GM20431 (cell line): Measurements from ENCODE around the gene PARVA.

ENCODE experiments used
- in situ Hi-C: fragments of 300-500 bp; cut with MseI, MboI; formaldehyde crosslinking; loops from one replicate; pipeline ENCODE4 v1.15.0; 2020; ENCODE audit warnings: low sequenced_read_pairs; ENCODE audit not compliant: unreplicated experiment

The PARVA gene

DNA sequence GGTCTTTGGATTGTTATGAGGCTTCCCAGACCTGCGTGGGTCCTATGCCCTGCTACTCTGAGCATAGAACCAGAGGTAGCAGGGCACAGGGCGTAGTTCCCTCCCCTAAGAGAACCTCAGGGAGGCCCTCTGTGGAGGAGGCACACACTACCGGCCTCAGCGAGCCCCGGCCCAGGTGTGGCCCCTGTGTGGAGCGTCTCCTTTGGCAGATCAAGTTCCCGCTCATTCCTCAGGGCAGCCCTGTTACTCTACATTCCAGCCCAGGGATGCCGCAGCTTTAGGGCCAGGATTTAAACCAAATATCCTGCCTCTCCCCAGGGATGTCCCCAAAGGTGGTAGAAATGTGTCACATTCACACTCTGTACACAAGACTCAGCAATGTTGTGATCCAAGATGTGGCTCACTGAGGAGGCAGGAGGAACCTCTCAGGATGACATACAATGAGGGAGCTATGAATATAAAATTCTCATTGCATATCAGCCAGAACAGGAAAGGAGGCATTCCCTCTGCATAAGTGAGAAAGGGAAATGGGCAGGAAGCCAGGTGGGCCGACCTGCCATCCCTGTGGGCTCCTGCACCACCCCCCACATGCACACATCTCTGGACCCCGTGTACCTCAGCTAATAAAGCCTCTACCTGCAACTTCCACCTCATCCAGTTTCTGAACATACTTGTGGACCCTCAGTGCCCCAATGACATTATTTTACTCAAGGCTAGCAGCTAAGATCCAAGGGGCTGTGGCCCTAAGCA is 165.0 kb downstream of the PARVA start:
- in situ Hi-C loops: no loop called here

- in situ Hi-C loops: no loop called here
These were observed 166.4 kb downstream of the PARVA start for GRCh38 chr11:12543596-12544415.

GRCh38 chr11:12544986-12545775 is 167.8 kb downstream of the PARVA start:
- in situ Hi-C loops: no loop called here

- in situ Hi-C loops: no loop called here
These were observed 168.8 kb downstream of the PARVA start for GRCh38 chr11:12546122-12546521.

DNA sequence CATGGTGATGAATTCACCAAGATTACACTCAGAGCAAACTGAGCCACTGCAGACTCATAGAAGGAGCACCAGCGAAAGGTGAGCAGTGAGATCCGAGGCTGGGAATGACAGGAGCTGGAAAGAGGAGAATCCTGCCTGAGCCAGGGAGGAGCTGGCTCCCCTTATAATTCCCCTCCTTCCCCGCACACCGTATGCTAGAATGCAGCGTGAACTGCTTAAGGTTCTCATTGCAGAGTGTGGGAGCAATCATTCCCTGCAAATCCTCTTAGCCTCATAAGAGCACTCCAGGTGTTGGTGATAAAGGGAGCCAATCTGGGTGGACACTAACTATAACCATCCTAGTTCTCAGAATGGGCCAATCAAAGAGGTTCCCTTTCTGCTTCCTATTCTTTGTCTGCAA is 169.3 kb downstream of the PARVA start:
- in situ Hi-C loops: no loop called here

DNA sequence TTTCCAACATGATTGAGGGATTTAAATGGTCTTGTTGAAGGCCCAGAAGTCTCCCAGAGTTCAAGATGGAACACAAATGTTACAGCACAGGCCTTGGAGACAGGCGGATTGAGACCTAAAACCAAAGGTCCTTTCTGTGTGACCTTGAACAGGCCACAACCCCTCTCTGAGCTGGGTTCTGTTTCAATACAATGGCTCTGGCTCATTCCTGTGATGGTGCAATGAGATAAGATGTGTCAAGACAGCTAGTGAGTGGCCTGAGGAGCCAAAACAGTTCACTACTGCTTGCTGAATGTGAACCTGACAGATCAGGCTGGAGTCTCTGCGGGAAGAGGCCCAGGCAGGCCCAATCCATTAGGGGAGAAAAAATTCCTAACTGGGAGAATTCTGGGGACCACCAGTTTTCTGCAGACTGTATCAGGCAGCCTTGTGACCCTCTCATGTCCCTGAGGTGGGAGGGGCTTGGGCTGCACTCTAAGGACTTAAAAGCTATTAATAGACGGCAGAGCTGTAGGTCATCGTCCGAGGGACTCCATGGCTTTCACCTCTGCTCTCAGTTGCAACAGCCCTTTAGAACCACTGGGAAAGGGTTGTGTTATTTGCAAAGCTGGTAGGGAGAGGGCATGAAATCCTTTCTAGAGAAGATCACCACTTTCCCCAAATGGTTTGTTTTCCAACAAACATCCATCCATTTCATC is 170.7 kb downstream of the PARVA start:
- in situ Hi-C loops: no loop called here

GRCh38 chr11:12552692-12553091 is 175.3 kb downstream of the PARVA start:
- in situ Hi-C loops: no loop called here

- in situ Hi-C loops: no loop called here
These were observed 176.8 kb downstream of the PARVA start for GRCh38 chr11:12554122-12554521.

GRCh38 chr11:12556155-12556554 is 178.8 kb downstream of the PARVA start:
- in situ Hi-C loops: no loop called here

GRCh38 chr11:12556788-12557384 is 179.5 kb downstream of the PARVA start:
- in situ Hi-C loops: no loop called here

DNA sequence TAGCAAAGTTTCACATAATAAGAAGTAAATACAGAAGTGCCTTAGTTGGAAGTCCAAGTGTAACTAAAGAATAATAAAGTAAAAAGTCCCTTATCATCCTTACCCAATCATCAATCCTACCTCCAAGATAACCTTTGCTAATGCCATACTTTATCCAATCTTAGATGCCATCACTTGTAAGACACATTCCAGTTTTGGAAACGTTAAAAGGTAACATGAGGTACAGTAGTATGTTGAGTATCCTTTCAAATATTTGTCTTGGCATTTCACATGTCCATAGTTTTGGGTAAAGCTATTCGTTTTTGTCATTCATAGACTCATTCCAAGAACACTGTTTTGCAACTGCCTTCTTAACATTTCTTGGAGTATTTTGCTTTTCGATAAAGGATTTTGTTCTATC is 181.6 kb downstream of the PARVA start:
- in situ Hi-C loops: no loop called here

DNA sequence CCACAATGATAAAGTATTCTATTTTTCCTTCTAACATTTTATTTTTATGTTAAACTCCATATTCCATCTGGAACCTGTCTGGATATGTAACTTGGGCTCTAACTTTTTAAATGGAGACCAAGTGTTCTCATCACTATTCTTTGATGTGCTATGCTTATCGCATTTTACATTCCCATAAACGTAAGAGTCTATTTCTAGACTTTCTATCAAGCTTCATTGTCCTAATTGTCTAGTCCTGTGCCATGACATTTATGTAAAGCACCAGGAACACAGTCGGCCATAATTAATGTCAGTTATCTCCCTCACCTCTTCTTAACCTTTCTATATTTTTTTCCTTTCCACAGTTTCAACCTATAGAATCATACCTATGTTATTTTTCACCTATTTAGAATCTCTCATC is 183.0 kb downstream of the PARVA start:
- in situ Hi-C loops: no loop called here

DNA sequence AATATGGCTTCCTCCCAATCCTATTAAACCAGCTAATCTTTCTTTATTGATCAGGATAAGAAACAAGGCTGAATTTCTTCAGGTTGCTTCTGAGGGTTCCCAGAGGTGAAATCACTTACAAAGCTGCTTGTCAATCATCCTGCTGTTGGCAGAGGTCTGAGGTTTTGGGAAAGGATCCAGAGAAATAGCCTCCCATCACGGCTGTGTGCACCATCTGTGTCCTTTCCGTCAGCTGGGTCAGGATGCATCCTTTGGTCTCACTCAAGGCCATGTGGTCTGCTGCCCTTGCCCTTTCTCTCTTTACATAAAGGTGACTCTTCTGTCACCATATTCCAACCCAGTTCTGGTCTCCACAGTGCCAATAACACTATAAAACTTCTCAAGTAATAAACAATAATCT is 183.5 kb downstream of the PARVA start:
- in situ Hi-C loops: no loop called here

DNA sequence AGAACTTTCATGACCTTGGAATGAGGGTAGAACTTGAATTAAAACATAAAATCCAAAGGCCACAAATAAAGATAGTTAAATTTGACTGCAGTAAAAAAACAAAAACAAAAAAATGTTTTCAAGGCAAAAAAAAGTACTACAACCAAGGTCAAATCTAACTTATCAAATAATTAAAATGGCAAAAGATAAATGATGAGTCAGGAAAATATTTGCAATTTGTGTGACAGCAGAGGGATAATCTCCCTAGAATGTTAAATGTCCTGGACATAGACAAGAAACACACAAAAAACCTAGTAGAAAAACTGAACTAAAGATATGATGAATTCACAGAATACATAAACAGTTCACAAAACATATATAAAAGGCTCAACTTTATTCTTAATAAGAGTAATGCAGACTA is 186.6 kb downstream of the PARVA start:
- in situ Hi-C loops: no loop called here

DNA sequence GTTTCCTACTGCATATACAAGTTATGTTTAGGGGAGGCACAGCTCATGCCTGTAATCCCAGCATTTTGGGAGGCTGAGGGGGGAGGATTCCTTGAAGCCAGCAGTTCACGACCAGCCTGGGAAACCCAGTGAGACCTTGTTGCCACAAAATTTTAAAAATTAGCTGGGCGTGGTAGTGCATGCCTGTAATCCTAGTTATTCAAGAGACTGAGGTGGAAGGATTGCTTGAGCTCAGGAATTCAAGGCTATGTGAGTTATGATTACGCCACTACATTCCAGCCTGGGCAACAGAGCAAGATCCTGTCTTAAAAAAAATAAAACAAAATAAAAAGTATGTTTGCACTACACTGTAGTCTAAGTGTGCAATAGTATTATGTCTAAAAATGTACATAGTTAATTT is 188.0 kb downstream of the PARVA start:
- in situ Hi-C loops: no loop called here

DNA sequence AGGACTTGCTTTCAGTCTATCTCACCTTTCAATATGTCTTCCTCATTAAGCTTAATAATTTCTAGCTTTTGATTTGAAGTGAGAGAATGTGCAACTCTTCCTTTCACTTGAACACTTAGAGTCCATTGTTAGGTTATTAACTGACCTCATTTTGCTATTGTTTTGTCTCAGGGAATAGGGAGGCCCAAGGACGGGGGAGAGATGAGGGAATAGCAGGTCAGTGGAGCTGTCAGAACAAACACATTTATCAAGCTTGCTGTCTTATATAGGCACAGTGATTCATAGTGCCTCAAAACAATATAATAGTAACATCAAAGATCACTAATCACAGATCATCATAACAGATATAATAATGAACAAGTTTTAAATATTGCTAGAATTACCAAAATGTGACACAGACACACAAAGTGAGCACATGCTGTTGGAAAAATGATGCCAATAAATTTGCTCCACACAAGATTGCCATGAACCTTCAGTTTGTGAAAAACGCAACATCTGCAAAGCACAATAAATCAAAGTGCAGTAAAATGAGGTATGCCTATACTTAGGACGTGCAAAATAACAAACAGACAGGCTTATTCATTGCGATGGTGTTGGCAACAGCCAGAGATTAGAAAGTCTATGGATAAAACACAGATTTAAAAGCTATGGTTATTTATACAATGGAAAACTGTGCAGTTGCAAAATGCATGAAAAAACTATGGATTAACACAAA is 190.5 kb downstream of the PARVA start:
- in situ Hi-C loops: no loop called here

DNA sequence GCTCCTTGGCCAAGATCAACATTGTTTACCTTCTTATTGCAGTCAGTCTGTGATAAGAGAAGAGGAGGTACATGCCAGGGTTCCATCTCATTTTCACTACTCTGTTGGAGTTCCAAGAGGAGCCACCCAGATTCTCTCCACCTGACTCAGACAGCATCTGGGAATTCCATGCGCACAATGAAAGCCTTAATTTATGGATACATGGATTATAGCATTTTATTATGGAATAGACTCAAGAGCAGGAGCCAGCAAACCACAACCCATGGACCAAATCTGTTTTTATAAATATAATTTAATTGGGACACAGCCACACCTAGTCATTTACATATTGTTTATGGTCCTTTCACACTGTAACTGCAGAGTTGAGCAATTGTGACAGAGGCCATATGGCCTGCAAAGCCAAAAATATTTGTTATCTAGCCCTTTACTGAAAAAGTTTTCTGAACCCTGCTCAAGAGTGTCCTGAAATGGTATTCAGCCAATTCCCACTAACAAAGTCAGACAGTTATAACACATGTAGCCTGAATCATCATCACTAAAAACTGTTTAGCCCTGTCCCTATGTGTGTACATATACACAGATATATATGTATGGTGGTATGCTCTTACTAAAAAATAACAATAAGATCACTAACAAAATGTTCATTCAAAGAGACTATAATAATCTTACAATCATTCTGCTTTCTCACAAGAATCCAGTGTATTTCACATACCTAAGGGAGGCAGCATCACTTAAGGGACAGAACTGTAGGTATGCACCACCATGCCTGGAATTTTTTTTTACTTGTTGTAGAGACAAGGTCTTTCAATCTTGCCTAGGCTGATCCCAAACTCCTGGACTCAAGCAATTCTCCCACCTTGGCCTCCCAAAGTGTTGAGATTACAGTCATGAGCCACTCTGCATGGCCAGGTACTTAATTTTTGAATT is 192.4 kb downstream of the PARVA start:
- in situ Hi-C loops: no loop called here
